GM04504 (cell line): ENCODE measurements around the gene LACC1.
A peak's percentile ranks its signal among the peaks of the same experiment; 100 is the strongest.

Experiments
- DNase-seq: peaks from one replicate; pipeline ENCODE4 v3.0.0-alpha.2; 2012; ENCODE audit warnings: low read depth

Gene LACC1

GRCh38 chr13:43879755-43880181, at the start of gene LACC1:
Gene LACC1 (plus strand): TSS chr13:43879904. CDS start chr13:43880986, 1,082 bp downstream.
- no peak for DNase-seq

- peak; percentile 66 for DNase-seq
Observed at GRCh38 chr13:43830497-43830881, 49.2 kb upstream of the LACC1 start.

GRCh38 chr13:43831088-43831487, 48.6 kb upstream of the LACC1 start:
- DNase-seq: no peak

GRCh38 chr13:43835701-43836100, 44.0 kb upstream of the LACC1 start:
- DNase-seq: no peak

- no peak for DNase-seq
Observed at GRCh38 chr13:43838909-43839308, 40.8 kb upstream of the LACC1 start.

GRCh38 chr13:43846496-43847158, 33.1 kb upstream of the LACC1 start:
- no peak for DNase-seq

- no peak for DNase-seq
Observed at GRCh38 chr13:43848001-43848649, 31.6 kb upstream of the LACC1 start.

- DNase-seq: no peak
Observed at GRCh38 chr13:43850873-43851272, 28.8 kb upstream of the LACC1 start.

- DNase-seq: no peak
Observed at GRCh38 chr13:43852923-43853404, 26.7 kb upstream of the LACC1 start.

- no peak for DNase-seq
Observed at GRCh38 chr13:43861863-43862262, 17.8 kb upstream of the LACC1 start.

GRCh38 chr13:43864921-43865320, 14.8 kb upstream of the LACC1 start:
- DNase-seq: no peak

GRCh38 chr13:43865892-43866291, 13.8 kb upstream of the LACC1 start:
- DNase-seq: peak; percentile 20

- DNase-seq: no peak
Observed at GRCh38 chr13:43872181-43872580, 7.5 kb upstream of the LACC1 start.

- DNase-seq: peak; percentile 11
Observed at GRCh38 chr13:43874504-43875092, 5.1 kb upstream of the LACC1 start.

- DNase-seq: no peak
Observed at GRCh38 chr13:43876366-43876765, 3.3 kb upstream of the LACC1 start.

GRCh38 chr13:43877326-43877725, 2.4 kb upstream of the LACC1 start:
- no peak for DNase-seq

- DNase-seq: no peak
Observed at GRCh38 chr13:43877766-43878165, 1.9 kb upstream of the LACC1 start.

GRCh38 chr13:43878892-43879754, 581 bp upstream of the LACC1 start, which contains the start of gene CCDC122:
Gene CCDC122 (minus strand): TSS chr13:43879740. CDS start chr13:43869376, 10,364 bp downstream.
- DNase-seq: peak; percentile 69

- DNase-seq: no peak
Observed at GRCh38 chr13:43880214-43880855, 631 bp downstream of the LACC1 start.

- no peak for DNase-seq
Observed at GRCh38 chr13:43880926-43881325, 1.2 kb downstream of the LACC1 start.

- no peak for DNase-seq
Observed at GRCh38 chr13:43881580-43881979, 1.9 kb downstream of the LACC1 start.

GRCh38 chr13:43883631-43884030, 3.9 kb downstream of the LACC1 start:
- no peak for DNase-seq
